HepG2 (cell line): ENCODE data around the gene DNAJA2. TPM values are rescaled to one million over a fixed set of nuclear protein-coding genes. Genes with fewer than 3 reads are reported as not detected.

Experiments
- ASH2L ChIP-seq: fragments of 300-600, 200-600 bp; sonication (generic); IDR thresholded peaks from 2 replicates; pipeline ENCODE4 v1.7.0; 2017; ENCODE audit warnings: low read depth, mild to moderate bottlenecking, moderate library complexity, mixed read lengths, low read length; ENCODE audit not compliant: insufficient read length
- ETV6 ChIP-seq: sonication (generic); formaldehyde crosslinking; conservative IDR thresholded peaks from 2 replicates; pipeline ENCODE4 v1.4.0; 2020; ENCODE audit warnings: missing genetic modification reagents
- FOXA1 ChIP-seq, 2 experiments: fragments of 450-650 bp in 1 of 2; sonication (generic) in 1 of 2; formaldehyde crosslinking in 1 of 2; IDR thresholded peaks; 2 replicates each; pipeline versions ENCODE4 v1.4.0 to v1.6.1; 2016 to 2020; ENCODE audit warnings: missing genetic modification reagents in 1 of 2
- HINFP ChIP-seq: sonication (generic); formaldehyde crosslinking; IDR thresholded peaks from 2 replicates; pipeline ENCODE4 v1.4.0; 2020; ENCODE audit warnings: low read depth, mild to moderate bottlenecking, missing genetic modification reagents
- ISL2 ChIP-seq: sonication (generic); formaldehyde crosslinking; IDR thresholded peaks from 2 replicates; pipeline ENCODE4 v1.5.0; 2020; ENCODE audit warnings: missing genetic modification reagents
- KLF6 ChIP-seq: IDR thresholded peaks from 2 replicates; pipeline ENCODE4 v1.8.0; 2016; ENCODE audit warnings: missing biosample characterization, missing genetic modification reagents
- MXD3 ChIP-seq: IDR thresholded peaks from 2 replicates; pipeline ENCODE4 v1.6.1; 2016; ENCODE audit warnings: mild to moderate bottlenecking, missing biosample characterization, missing genetic modification reagents
- PREB ChIP-seq: sonication (generic); formaldehyde crosslinking; IDR thresholded peaks from 2 replicates; pipeline ENCODE4 v1.4.0; 2020; ENCODE audit warnings: missing genetic modification reagents
- RBM22 ChIP-seq: fragments of 200-400 bp; formaldehyde crosslinking; optimal IDR thresholded peaks from 2 replicates; pipeline ENCODE3; 2017; ENCODE audit warnings: mild to moderate bottlenecking, low read length, moderate library complexity
- ZGPAT ChIP-seq: IDR thresholded peaks from 2 replicates; pipeline ENCODE4 v1.6.1; 2016; ENCODE audit warnings: mild to moderate bottlenecking
- ZNF670 ChIP-seq: sonication (generic); formaldehyde crosslinking; IDR thresholded peaks from 2 replicates; pipeline ENCODE4 v1.8.0; 2022; ENCODE audit warnings: mild to moderate bottlenecking, missing genetic modification reagents, borderline replicate concordance
- ZNF713 ChIP-seq: sonication (generic); formaldehyde crosslinking; IDR thresholded peaks from 2 replicates; pipeline ENCODE4 v1.4.0; 2020; ENCODE audit warnings: mild to moderate bottlenecking, missing genetic modification reagents
- polyA plus RNA-seq, 8 experiments: library from polyadenylated mRNA; depleted of rRNA in 3 of 8; stranded (reverse) in 7 of 8; unstranded in 1 of 8; fragments of >200 nt; fragmentation: Illumina TruSeq in 4 of 8; extraction: Trizol in 4 of 8; gene quantifications; 2 replicates each; pipeline versions ENCODE4 v1.2.1 to v1.2.3, GENCODE V29; 2011 to 2016; ENCODE audit warnings: low read depth in 4 of 8, missing spikeins in 1 of 8, mixed read lengths in 1 of 8; ENCODE audit not compliant: insufficient read depth in 1 of 8
- total RNA-seq, 5 experiments: library from RNA; depleted of rRNA; stranded (reverse); fragments of >200 nt; fragmentation: Illumina TruSeq; extraction: Trizol; gene quantifications; 2 replicates each; pipeline ENCODE4 v1.2.3, GENCODE V29; 2016; ENCODE audit warnings: low read depth in 1 of 5
- TF ChIP-seq, protein P1 (sequence below): IDR thresholded peaks from 2 replicates; pipeline ENCODE4 v1.6.1; 2012; ENCODE audit warnings: inconsistent platforms
- TF ChIP-seq, protein P2 (sequence below): sonication (generic); formaldehyde crosslinking; IDR thresholded peaks from 2 replicates; pipeline ENCODE4 v1.5.1; 2020; ENCODE audit warnings: mild to moderate bottlenecking, missing genetic modification reagents, borderline replicate concordance
- TF ChIP-seq, protein P3 (sequence below): sonication (generic); formaldehyde crosslinking; IDR thresholded peaks from 2 replicates; pipeline ENCODE4 v1.5.1; 2020; ENCODE audit warnings: mild to moderate bottlenecking, missing genetic modification reagents, moderate library complexity

Gene DNAJA2
- total and polyA plus RNA-seq, 2 of the 13 experiments (the other 11 are each of a cell fraction or from before 2014, with no cell fraction given) = 25.4 to 176 TPM

GRCh38 chr16:46972429-46973206 is 856 bp downstream of the DNAJA2 start (continued):
- TF ChIP-seq ZGPAT (CRISPR knock-in tag) (0 out of 2 replicates have a peak, but pooled peaks have one; percentile 24), RBM22 (peak; percentile 14), FOXA1 (IDR thresholded peaks at IDR 0.05) (no peak), FOXA1 (CRISPR knock-in tag; IDR thresholded peaks at IDR 0.05) (no peak), PREB (CRISPR knock-in tag) (no peak), KLF6 (peak; percentile 61; the same call in 1 of the 2 replicates), MXD3 (CRISPR knock-in tag) (0 out of 2 replicates have a peak, but pooled peaks have one; percentile 29), ASH2L (peak; percentile 49), HINFP (CRISPR knock-in tag) (0 out of 2 replicates have a peak, but pooled peaks have one; percentile 24), ZNF713 (CRISPR knock-in tag) (no peak), ETV6 (CRISPR knock-in tag) (no peak), ISL2 (CRISPR knock-in tag) (0 out of 2 replicates have a peak, but pooled peaks have one; percentile 14), ZNF670 (CRISPR knock-in tag) (no peak)
- TF ChIP-seq, protein P1, sequence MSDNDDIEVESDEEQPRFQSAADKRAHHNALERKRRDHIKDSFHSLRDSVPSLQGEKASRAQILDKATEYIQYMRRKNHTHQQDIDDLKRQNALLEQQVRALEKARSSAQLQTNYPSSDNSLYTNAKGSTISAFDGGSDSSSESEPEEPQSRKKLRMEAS = peak; percentile 18; the same call in 1 of the 2 replicates
- TF ChIP-seq, protein P2, sequence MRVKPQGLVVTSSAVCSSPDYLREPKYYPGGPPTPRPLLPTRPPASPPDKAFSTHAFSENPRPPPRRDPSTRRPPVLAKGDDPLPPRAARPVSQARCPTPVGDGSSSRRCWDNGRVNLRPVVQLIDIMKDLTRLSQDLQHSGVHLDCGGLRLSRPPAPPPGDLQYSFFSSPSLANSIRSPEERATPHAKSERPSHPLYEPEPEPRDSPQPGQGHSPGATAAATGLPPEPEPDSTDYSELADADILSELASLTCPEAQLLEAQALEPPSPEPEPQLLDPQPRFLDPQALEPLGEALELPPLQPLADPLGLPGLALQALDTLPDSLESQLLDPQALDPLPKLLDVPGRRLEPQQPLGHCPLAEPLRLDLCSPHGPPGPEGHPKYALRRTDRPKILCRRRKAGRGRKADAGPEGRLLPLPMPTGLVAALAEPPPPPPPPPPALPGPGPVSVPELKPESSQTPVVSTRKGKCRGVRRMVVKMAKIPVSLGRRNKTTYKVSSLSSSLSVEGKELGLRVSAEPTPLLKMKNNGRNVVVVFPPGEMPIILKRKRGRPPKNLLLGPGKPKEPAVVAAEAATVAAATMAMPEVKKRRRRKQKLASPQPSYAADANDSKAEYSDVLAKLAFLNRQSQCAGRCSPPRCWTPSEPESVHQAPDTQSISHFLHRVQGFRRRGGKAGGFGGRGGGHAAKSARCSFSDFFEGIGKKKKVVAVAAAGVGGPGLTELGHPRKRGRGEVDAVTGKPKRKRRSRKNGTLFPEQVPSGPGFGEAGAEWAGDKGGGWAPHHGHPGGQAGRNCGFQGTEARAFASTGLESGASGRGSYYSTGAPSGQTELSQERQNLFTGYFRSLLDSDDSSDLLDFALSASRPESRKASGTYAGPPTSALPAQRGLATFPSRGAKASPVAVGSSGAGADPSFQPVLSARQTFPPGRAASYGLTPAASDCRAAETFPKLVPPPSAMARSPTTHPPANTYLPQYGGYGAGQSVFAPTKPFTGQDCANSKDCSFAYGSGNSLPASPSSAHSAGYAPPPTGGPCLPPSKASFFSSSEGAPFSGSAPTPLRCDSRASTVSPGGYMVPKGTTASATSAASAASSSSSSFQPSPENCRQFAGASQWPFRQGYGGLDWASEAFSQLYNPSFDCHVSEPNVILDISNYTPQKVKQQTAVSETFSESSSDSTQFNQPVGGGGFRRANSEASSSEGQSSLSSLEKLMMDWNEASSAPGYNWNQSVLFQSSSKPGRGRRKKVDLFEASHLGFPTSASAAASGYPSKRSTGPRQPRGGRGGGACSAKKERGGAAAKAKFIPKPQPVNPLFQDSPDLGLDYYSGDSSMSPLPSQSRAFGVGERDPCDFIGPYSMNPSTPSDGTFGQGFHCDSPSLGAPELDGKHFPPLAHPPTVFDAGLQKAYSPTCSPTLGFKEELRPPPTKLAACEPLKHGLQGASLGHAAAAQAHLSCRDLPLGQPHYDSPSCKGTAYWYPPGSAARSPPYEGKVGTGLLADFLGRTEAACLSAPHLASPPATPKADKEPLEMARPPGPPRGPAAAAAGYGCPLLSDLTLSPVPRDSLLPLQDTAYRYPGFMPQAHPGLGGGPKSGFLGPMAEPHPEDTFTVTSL (CRISPR knock-in tag) = peak; percentile 56; the same call in 1 of the 2 replicates
- TF ChIP-seq, protein P3, sequence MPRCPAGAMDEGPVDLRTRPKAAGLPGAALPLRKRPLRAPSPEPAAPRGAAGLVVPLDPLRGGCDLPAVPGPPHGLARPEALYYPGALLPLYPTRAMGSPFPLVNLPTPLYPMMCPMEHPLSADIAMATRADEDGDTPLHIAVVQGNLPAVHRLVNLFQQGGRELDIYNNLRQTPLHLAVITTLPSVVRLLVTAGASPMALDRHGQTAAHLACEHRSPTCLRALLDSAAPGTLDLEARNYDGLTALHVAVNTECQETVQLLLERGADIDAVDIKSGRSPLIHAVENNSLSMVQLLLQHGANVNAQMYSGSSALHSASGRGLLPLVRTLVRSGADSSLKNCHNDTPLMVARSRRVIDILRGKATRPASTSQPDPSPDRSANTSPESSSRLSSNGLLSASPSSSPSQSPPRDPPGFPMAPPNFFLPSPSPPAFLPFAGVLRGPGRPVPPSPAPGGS (CRISPR knock-in tag) = no peak
